Measurements from ENCODE around the gene PDCD11.

GRCh38 chr10:103443475-103444185 is 47.2 kb downstream of the PDCD11 start:
- TF ChIP-seq CBX2 (IDR thresholded peaks at IDR 0.05; ENCODE audit: borderline replicate concordance, low read depth) (no peak), MYC (IDR thresholded peaks at IDR 0.05; ENCODE audit: borderline replicate concordance, low read length) (no peak), CTCF (IDR thresholded peaks at IDR 0.05) (no peak), EP300 (IDR thresholded peaks at IDR 0.05) (no peak), POLR2A (IDR thresholded peaks at IDR 0.05; ENCODE audit: low read length) (no peak), NFE2L2 (conservative IDR thresholded peaks at IDR 0.05; ENCODE audit: low read length) (no peak), ELK1 (IDR thresholded peaks at IDR 0.05; ENCODE audit: low read depth, low read length) (no peak), JUNB (IDR thresholded peaks at IDR 0.05) (no peak), PHF8 (IDR thresholded peaks at IDR 0.05; ENCODE audit: borderline replicate concordance, low read depth) (no peak)
